Nephron (organoid): Measurements from ENCODE around the gene SNRNP70.
"Not testable (repeated sequence)": the region's sequence is repeated elsewhere in the genome, so short reads cannot be mapped to it uniquely, and the experiment has no call there.

Experiments used
- H3K27ac Mint-ChIP-seq, 3 experiments: 2 replicates each; pipeline ENCODE4 v1.8.0; 2020; ENCODE audit warnings: mixed read lengths in 3 of 3, mild to moderate bottlenecking in 2 of 3, moderate library complexity in 1 of 3
- H3K27me3 Mint-ChIP-seq: 2 replicates; pipeline ENCODE4 v1.8.0; 2021; ENCODE audit warnings: low read depth, mild to moderate bottlenecking, moderate library complexity, mixed read lengths
- H3K36me3 Mint-ChIP-seq: 2 replicates; pipeline ENCODE4 v1.8.0; 2020; ENCODE audit warnings: low read depth, mixed read lengths
- H3K4me1 Mint-ChIP-seq: 2 replicates; pipeline ENCODE4 v1.8.0; 2020; ENCODE audit warnings: mixed read lengths
- H3K4me3 Mint-ChIP-seq, 3 experiments: 2 replicates each; pipeline ENCODE4 v1.8.0; 2020; ENCODE audit warnings: mild to moderate bottlenecking in 3 of 3, mixed read lengths in 3 of 3, moderate library complexity in 2 of 3
- H3K9me3 Mint-ChIP-seq: 2 replicates; pipeline ENCODE4 v1.8.0; 2020; ENCODE audit warnings: mixed read lengths
- CTCF ChIP-seq, 3 experiments: fragments of 200-600 bp; sonication (generic); IDR thresholded peaks; one replicate each; pipeline ENCODE4 v1.5.0; 2021; ENCODE audit warnings: antibody characterized with exemption in 3 of 3; ENCODE audit not compliant: unreplicated experiment in 3 of 3

SNRNP70 gene

GRCh38 chr19:49126575-49126974, 41.3 kb downstream of the SNRNP70 start:
- TF ChIP-seq CTCF (IDR thresholded peaks at IDR 0.05; ENCODE audit: unreplicated experiment in 3 of 3) = no peak
- Mint-ChIP-seq H3K27ac (no peak overlapping the region), H3K36me3 (no peaks in the 10 kb centered on the region), H3K9me3 (no peaks in the 10 kb centered on the region), H3K27me3 (peaks cover 14% of the 10 kb centered on the region), H3K4me3 (peak overlapping the region in 1 of 3 experiments; percentile 32), H3K4me1 (peaks cover 12% of the 10 kb centered on the region)

GRCh38 chr19:49127225-49127624, 42.0 kb downstream of the SNRNP70 start:
- H3K9me3 Mint-ChIP-seq, H3K4me3 Mint-ChIP-seq, H3K27ac Mint-ChIP-seq, H3K36me3 Mint-ChIP-seq: not testable (repeated sequence)
- peaks cover 12% of the 10 kb centered on the region for H3K27me3 Mint-ChIP-seq
- H3K4me1 Mint-ChIP-seq = peaks cover 12% of the 10 kb centered on the region

GRCh38 chr19:49127674-49128544, 42.7 kb downstream of the SNRNP70 start:
- Mint-ChIP-seq H3K27me3 (peaks cover 6% of the 10 kb centered on the region), H3K27ac (peak overlapping the region in 2 of 3 experiments; percentile 66 to 69), H3K4me1 (peaks cover 12% of the 10 kb centered on the region), H3K9me3 (no peaks in the 10 kb centered on the region), H3K36me3 (no peaks in the 10 kb centered on the region), H3K4me3 (peak overlapping the region; percentile 81 to 84 (median 83))
- peak in 1 of 3 experiments; percentile 19 for TF ChIP-seq CTCF (IDR thresholded peaks at IDR 0.05; ENCODE audit: unreplicated experiment in 3 of 3)

- Mint-ChIP-seq H3K36me3 (peaks cover 3% of the 10 kb centered on the region), H3K9me3 (no peaks in the 10 kb centered on the region), H3K27ac (peak overlapping the region in 2 of 3 experiments; percentile 66 to 69), H3K27me3 (peaks cover 6% of the 10 kb centered on the region), H3K4me3 (peak overlapping the region; percentile 64 to 84 (median 83)), H3K4me1 (peaks cover 12% of the 10 kb centered on the region)
- no peak for TF ChIP-seq CTCF (IDR thresholded peaks at IDR 0.05; ENCODE audit: unreplicated experiment in 3 of 3)
Observed at GRCh38 chr19:49128545-49129237, 43.4 kb downstream of the SNRNP70 start.

- H3K4me3 Mint-ChIP-seq = peak overlapping the region; percentile 30 to 84 (median 64)
Observed at GRCh38 chr19:49129238-49129583, 44.0 kb downstream of the SNRNP70 start.

More at GRCh38 chr19:49129238-49129583, 44.0 kb downstream of the SNRNP70 start:
- Mint-ChIP-seq H3K27ac (no peak overlapping the region), H3K4me1 (peaks cover 12% of the 10 kb centered on the region), H3K36me3 (peaks cover 8% of the 10 kb centered on the region), H3K9me3 (no peaks in the 10 kb centered on the region), H3K27me3 (peaks cover 6% of the 10 kb centered on the region)
- no peak for TF ChIP-seq CTCF (IDR thresholded peaks at IDR 0.05; ENCODE audit: unreplicated experiment in 3 of 3)
